Frontal cortex (tissue), 4 donors: ENCODE results near the gene COX7B2. TPM values are rescaled to one million over a fixed set of nuclear protein-coding genes. Genes with fewer than 3 reads are reported as not detected.

ENCODE experiments used
- DNase-seq, 2 donors: peaks; one replicate each; pipeline ENCODE4 v3.0.0; 2012; ENCODE audit warnings: low spot score in 2 of 2
- FAIRE-seq: peaks from 2 replicates; lab custom pipeline; 2012; peaks lifted over from hg19 to GRCh38; lab: Jason Lieb, UNC
- total RNA-seq: library from RNA; depleted of rRNA; stranded (reverse); fragments of >200 nt; gene quantifications from one replicate; pipeline ENCODE4 v1.2.3, GENCODE V29; 2014
- donor health status: control.
- donor health status: control.
- donor health status: control.

COX7B2 gene
- total RNA-seq, 1 donor from 2014 or later: not detected

DNA sequence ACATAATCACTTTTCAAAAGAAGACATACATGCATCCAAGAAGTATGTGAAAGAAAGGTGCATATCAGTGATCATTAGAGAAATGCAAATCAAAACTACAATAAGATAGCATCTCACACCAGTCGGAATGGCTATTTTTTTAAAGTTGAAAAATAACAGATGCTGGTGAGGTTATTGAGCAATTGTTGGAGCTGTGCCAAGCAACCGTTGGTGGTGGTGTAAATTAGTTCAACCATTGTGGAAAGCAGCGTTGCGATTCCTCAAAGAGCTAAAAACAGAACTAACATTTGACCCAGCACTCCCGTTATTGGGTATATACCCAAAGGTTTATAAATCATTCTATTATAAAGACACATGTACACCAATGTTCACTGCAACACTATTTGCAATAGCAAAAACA is 14.2 kb downstream of the COX7B2 start:
- no peak for FAIRE-seq
- DNase-seq: no peak

DNA sequence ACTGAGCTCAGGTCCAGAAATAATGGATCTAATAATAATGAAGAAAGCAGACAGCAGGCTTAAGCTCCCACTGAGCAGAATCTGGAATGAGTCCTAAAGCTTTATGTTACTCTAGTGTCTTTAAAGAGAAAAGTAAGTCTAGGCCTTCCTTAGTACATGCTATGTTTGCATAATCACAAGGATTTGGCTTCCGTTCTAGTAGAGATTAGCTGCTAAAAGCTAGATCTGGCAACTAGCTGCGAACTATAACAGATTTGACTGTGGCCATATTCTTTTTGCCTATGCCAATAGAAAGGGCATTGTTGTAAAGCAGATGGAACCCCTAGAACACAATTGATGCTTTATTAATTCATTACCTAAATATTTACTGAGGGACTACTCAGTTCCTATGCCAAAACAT is 19.0 kb downstream of the COX7B2 start:
- FAIRE-seq: no peak
- DNase-seq: no peak

DNA sequence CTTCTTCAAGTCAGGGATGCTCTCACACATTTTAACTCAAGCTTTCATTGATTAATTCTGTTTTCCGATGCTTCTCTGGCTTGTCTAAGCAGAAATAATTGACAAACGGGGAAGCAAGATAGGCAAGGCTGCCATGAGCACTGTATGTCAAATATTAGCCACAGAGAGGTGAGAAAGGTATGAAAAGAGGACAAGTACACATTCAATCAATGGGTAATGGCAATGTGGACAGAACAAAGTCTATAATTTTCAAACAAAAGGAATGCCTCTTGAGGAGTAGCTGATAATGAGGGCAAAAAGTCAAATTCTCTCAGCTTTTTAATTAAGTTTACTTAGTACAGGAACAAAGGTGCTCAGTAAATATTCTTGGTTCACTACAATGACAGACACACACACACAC is 19.6 kb downstream of the COX7B2 start:
- FAIRE-seq (no peak), DNase-seq (no peak)

DNA sequence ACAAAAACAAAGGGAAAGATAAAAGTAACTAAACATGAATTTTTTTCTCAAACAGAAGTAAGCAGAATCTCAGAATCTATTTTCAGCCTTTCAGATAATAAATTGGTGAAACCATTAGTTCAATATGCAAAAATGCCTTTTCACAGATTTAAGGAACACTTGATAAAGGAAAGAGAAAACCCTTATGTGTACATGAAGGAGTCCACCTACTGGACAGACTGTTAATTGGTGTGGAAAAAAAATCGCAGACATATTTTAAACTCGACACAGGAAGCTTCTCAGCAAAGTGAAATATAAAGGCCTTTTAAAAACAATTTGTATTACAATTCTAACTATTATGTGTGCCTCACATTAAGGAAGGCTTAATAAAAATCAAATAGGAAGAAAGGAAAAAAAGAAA is 22.3 kb downstream of the COX7B2 start:
- FAIRE-seq (no peak), DNase-seq (no peak)

DNA sequence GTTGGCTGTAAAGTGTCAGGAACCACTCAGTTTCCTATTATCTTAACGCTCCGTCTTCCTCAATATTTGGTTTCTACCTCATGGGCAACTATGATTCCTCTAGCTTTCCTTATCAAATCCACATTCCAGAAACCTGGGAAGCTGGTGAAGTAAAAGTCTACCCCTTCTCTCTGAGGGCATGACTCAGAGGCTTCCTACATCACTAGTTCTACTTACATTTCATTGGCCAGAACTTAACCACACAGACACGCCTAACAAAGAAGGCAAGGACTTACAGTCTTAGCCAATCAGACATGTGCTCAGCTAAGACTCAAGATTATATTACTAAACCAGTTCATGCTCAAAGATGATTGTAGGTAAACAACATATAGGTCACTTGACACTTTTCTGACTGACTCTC is 30.4 kb downstream of the COX7B2 start:
- no peak for FAIRE-seq

DNA sequence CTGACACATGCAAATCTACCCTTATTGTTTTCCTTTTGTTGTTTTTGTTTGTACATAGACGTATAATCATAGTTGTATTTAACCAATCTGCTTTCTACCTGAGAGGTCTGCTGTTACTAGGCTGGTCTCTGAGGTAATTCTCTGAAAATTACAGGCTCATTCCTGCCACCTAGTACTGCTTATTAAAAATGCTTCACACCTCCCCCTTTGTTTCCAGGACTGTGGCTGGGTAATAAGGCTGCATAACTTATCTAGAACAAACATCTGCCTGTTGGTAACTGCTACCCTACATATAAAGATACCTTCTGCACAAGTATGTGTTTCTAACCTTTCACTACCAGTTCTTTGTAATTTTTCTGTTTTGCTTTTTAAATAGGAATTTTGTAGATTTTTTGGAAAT is 34.2 kb downstream of the COX7B2 start:
- FAIRE-seq (no peak), DNase-seq (no peak)

More for the DNA sequence above, 30.4 kb downstream of the COX7B2 start:
- no peak for DNase-seq

DNA sequence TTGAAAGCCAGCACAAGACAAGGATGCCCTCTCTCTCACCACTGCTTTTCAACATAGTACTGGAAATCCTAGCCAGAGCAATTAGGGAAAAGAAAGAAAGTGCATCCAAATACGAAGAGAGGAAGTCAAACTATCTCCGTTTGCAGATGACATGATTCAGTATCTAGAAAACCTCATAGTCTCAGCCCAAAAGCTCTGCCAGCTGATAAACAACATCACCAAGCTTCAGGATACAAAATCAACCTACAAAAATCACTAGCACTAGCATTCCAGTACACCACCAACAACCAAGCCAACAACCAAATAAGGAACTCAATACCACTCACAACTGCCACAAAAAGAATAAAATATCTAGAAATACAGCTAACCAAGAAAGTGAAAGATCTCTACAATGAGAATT is 38.6 kb downstream of the COX7B2 start:
- FAIRE-seq (no peak), DNase-seq (no peak)

DNA sequence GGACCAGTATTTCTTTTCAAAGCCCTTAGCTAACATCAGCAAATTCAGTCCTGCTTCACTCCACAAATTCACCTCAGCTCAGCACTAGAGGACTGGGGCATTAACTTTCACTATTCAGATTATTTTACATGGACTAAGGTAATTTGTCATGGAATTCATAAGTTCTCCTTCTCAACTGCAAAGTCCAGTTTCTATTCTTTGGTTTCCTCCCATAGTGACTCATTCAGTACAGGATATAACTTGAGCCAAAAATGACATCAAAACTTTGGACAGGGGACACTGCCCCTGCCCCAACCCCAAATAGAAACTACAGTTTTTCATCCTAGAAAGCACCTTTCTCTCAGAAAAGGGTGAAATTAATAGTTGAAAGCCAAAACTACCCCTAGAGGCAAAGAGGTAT is 52.7 kb downstream of the COX7B2 start:
- no peak for DNase-seq
- FAIRE-seq: no peak

DNA sequence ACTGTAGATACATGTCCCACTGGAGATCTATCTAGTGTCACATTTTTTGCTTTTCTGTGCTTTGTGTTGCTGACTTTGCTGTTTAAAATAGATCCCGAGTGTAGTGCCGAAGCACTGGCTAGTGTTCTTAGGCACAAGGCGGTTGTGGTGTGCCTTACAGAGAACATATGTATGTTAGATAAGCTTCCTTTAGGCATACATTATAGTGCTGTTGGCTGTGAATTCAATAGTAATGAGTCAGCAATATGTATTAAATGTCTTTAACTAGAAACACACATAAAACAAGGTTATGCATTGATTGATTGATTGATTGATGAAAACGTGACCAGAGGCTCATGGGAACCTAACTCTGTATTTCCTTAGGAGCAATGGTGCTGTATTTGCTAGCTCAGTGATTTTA is 56.2 kb downstream of the COX7B2 start:
- FAIRE-seq: no peak
- DNase-seq: no peak

DNA sequence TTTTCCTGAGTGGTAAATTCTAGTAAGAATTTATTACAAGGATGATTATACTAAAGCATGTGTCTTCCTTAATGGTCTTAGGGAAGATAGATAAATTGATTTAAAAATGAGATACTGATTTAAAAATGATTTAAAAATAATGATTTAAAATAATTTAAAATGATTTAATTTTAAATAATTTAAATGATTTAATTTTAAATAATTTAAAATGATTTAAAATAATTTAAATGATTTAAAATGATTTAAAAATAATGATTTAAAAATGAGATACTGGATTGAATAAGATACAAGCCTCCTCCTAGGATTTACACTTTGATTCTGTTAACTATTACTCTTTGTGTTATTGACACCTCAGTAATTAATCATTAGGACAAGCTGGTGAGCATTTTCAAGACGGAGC is 59.0 kb downstream of the COX7B2 start:
- peak; percentile 99 for FAIRE-seq
- no peak for DNase-seq

DNA sequence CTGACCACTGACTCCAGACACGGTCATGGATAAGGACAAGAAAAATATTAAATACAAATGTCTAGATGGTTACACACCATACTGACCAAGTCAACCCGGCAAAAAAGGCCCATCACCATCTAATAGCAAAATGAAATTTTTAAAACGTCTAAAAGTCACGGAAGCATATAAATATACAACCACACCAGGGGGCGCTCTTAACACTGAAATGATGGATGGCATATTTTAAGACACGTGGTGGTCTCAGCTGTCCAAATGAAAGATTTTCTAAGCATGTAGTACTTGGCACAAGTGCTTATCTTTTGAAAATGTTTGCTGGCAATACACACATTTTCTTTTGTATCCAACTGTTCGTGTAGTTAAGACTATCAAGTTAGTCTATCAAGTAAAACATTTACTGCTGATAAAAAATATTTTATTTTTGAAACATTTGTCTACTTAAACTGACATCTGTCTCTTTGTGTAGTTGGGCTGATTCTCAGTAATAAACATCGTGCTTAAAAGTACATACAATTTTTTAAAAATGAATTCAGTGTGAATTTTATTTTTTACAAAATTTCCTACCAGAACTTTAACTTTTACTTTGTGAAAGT is 64.6 kb downstream of the COX7B2 start:
- DNase-seq (peak in 1 of 2 donors; percentile 8), FAIRE-seq (no peak)

DNA sequence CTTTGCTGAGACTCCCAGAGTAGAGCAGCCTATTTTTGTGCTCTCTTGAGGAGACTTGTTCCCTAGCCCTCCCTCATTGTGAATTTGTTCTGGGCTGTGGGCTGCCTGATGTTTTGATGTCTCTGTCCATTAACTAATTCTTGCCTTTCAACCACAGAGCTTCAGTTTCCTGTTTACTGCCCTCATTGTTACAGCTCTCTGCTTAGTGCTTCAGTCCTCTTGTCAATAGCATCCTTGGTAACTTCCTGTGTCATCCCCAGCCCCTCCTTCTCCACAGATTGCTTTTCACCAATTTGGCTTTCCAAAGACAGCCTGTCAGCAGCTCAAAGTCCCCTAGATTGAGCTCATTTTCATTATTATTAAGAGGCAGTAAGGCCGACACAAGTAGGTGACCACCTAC is 69.9 kb downstream of the COX7B2 start:
- FAIRE-seq: no peak
- DNase-seq: no peak

DNA sequence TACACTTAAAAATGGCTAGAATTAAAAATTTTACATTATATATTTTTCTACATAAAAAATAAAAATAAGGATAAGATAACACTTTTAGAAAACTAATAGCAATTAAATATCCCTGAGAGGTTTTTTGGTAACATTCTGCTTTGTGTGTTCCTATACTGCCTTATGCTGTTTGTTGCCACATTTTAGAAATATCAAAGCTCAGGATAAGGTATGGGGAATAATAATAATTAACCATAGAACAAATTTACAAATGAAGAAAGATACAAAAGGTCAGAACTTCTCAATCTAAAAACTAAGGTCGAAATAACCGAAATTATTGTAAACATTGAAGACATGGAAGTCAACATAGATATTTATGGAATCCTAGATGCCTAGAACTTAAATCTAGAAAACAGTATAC is 71.4 kb downstream of the COX7B2 start:
- FAIRE-seq: no peak
- no peak for DNase-seq

DNA sequence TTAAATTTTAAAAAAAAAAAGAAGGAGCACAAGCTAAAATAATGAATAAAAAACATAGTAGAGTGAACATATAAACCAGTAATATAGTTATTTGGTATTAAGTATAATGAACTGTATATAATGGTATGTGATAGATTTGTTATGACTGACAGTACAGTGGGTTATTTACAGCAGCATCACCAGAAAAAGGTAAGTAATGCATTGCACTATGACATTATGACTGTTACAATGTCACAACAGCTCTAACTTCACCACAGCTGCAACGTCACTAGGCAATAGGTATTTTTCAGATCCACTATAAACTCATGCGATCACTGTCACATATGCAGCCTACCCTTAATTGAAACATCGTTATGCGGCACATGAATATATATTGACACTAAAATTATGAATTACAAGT is 72.5 kb downstream of the COX7B2 start:
- FAIRE-seq (no peak), DNase-seq (no peak)

DNA sequence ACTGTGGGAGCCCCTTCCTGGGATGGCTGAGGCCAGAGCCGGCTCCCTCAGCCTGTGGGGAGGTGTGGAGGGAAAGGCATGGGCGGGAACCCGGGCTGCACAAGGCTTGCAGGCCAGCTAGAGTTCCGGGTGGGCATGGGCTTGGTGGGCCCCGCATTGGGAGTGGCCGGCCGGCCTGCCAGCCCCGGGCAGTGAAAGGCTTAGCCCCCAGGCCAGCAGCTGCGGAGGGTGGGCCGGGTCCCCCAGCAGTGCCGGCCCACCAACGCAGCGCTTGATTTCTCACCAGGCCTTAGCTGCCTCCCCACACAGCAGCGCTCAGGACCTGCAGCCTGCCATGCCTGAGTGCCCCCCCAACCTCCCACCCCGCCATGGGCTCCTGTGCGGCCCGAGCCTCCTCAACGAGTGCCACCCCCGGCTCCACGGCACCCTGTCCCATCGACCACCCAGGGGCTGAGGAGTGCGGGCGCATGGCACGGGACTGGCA is 78.0 kb downstream of the COX7B2 start:
- DNase-seq (no peak), FAIRE-seq (no peak)

DNA sequence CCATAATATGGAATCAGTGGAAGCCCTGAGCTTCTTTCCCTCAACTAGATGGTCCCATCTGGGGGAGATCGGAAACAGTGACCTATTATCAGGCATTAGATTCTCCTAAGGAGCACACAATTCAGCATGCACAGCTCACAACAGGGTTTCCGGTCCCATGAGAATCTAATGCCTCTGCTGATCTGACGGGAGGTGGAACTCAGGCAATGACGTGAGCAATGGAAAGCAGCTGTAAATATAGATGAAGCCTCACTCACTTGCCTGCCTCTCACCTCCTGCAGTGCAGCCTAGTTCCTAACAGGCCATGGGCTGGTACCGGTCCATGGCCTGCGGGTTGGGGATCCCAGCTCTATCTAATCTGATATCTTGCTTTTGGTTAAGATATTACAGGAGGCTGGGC is 88.9 kb downstream of the COX7B2 start:
- no peak for FAIRE-seq
- no peak for DNase-seq

DNA sequence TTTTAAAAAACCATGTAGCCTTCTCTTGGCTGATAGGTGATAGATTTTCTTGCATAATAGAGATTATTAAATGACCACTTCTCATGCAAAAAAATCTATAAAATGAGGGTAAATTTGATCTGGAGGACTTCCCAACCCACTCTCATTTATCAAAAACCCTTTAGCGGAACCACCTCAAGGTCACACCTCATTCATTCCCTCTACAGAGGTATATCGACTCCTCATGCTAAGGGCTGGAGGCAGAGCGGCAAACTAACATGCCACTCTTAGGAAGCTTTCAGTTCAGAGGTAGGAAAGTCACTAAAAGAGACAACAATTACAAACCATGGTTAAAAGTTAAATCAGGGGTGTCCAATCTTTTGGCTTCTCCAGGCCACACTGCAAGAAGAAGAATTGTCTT is 90.0 kb downstream of the COX7B2 start:
- DNase-seq: no peak
- no peak for FAIRE-seq

DNA sequence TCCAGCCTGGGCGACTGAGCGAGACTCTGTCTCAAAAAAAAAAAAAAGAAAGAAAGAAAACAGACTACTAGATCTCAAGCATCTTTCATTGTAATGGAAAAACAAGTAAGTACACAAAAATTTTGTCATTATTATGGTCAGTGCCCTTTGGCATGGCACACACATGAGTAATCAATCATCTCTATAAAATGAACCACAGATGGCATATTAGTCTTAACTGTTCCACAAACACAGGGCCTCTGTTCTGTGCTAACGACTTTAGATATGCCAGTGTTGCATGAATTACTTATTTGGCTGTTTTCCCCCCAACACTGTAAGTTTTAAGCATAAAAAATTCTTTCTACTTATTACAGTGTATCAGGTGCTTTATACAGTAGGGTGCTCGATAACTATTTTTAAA is 90.4 kb downstream of the COX7B2 start:
- DNase-seq: no peak
- FAIRE-seq: no peak

DNA sequence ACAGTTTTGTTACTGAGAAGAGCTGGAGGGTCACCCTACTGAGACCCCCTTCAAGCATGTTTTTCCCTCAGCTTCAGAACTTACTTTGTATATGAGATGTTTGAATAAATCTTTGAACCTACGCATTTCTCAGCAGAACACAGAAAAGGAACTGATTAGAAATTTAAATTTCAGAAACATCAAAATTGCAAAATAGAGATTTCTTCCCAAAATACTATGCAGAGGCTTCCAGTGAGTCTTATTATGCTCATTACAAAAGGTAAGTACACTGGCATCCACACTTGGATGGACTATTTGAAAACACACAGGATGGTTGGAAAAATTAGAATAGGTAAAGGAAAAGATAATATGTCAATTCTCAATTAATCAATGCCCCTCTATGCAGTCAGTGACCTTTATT is 91.2 kb downstream of the COX7B2 start:
- DNase-seq (no peak), FAIRE-seq (no peak)

DNA sequence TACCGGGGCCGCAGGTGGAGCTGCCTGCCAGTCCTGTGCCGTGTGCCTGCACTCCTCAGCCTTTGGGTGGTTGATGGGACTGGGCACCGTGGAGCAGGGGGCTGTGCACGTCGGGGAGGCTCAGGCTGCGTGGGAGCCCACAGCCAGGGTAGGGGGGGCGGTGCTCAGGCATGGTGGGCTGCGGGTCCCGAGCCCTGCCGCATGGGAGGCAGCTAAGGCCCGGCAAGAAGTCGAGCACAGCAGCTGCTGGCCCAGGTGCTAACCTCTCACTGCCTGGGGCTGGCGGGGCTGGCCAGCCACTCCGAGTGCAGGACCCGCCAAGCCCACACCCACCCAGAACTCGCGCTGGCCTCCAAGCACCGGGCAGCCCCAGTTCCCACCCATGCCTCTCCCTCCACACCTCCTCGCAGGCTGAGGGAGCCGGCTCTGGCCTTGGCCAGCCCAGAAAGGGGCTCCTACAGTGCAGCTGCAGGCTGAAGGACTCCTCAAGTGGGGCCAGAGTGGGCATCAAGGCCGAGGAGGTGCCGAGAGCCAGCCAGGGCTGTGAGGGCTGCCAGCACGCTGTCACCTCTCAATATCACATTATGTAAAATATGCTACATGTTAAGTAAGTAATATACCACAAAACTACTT is 104.1 kb downstream of the COX7B2 start:
- FAIRE-seq (no peak), DNase-seq (no peak)

DNA sequence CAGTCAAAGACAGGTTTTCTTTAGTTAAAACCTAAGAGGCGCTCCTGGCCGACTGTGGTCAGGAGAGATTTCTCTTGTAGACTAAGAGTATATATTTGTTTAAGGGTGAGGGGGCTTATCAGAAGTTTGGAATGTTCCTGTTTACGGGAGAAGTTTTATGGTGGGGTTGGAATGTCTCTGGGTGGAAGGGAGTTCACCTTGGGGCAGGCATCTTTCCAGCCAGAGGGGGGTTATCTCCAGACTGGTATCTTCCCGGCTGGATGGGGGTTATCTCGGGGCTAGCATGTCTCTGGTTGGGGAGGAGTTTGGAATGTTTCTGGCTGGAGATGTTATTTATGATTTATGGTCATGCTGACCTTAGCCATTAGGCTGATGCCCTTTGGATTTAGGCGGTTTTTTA is 116.0 kb downstream of the COX7B2 start:
- FAIRE-seq (no peak), DNase-seq (no peak)

DNA sequence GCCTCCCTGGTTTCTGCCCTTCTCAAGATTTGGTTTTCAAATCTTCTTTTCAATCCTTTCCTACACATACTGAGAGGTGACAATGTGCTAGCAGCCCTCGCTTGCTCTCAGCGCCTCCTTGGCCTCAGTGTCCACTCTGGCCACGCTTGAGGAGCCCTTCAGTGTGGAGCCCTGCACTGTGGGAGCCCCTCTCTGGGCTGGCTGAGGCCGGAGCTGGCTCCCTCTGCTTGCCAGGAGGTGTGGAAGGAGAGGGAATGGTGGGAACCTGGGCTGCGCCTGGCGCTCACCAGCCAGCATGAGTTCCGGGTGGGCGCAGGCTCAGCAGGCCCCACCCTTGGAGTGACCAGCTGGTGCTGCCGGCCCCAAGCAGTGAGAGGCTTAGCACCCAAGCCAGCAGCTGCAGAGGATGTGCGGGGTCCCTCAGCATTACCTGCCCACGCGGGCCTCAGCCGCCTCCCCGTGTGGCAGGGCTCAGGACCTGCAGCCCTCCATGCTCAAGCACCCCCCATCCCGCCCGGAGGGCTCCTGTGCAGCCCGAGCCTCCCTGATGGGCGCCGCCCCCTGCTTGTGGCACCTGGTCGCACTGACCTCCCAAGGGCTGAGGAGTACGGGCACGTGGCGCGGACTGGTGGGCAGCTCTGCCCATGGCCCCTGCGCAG is 127.5 kb downstream of the COX7B2 start:
- FAIRE-seq: no peak

More for the DNA sequence above, 127.5 kb downstream of the COX7B2 start:
- no peak for DNase-seq
